Liver (tissue), 9 donors: ENCODE measurements around the gene GPN1. TPM values are rescaled to one million over a fixed set of nuclear protein-coding genes. Genes with fewer than 3 reads are reported as not detected.

ENCODE experiments used
- DNase-seq: peaks from one replicate; pipeline ENCODE4 v3.0.0-alpha.2; 2017; ENCODE audit warnings: low spot score
- H3K27ac ChIP-seq, 2 donors: one replicate each; pipeline ENCODE4 v1.7.0; 2013; ENCODE audit warnings: inconsistent platforms in 2 of 2, low read length in 2 of 2, control low read depth in 1 of 2, low read depth in 1 of 2, mild to moderate bottlenecking in 1 of 2
- H3K27me3 ChIP-seq, 4 donors: one replicate each; pipeline versions ENCODE4 v1.6.1 to v1.7.0; 2013; ENCODE audit warnings: low read length in 3 of 4, inconsistent platforms in 1 of 4, mild to moderate bottlenecking in 1 of 4, moderate library complexity in 1 of 4; ENCODE audit not compliant: control insufficient read depth in 4 of 4, insufficient read depth in 4 of 4
- H3K36me3 ChIP-seq, 4 donors: one replicate each; pipeline versions ENCODE4 v1.6.1 to v1.7.0; 2013; ENCODE audit warnings: low read length in 3 of 4, mild to moderate bottlenecking in 3 of 4, low read depth in 1 of 4, moderate library complexity in 1 of 4; ENCODE audit not compliant: control insufficient read depth in 4 of 4, insufficient read depth in 3 of 4
- H3K4me1 ChIP-seq, 4 donors: one replicate each; pipeline versions ENCODE4 v1.6.1 to v1.7.0; 2013; ENCODE audit warnings: low read length in 3 of 4, mild to moderate bottlenecking in 3 of 4, moderate library complexity in 1 of 4; ENCODE audit not compliant: control insufficient read depth in 4 of 4, insufficient read depth in 4 of 4
- H3K4me3 ChIP-seq, 3 donors: one replicate each; pipeline versions ENCODE4 v1.6.1 to v1.7.0; 2013; ENCODE audit warnings: low read length in 3 of 3, control low read depth in 1 of 3, low read depth in 1 of 3, mild to moderate bottlenecking in 1 of 3
- H3K9ac ChIP-seq, 2 donors: one replicate each; pipeline ENCODE4 v1.7.0; 2013; ENCODE audit warnings: low read length in 2 of 2, mild to moderate bottlenecking in 2 of 2, moderate library complexity in 2 of 2, control low read depth in 1 of 2, low read depth in 1 of 2
- H3K9me3 ChIP-seq, 4 donors: one replicate each; pipeline versions ENCODE4 v1.6.1 to v1.7.0; 2013; ENCODE audit warnings: low read length in 3 of 4; ENCODE audit not compliant: control insufficient read depth in 4 of 4
- ATF3 ChIP-seq: IDR thresholded peaks from 2 replicates; pipeline ENCODE4 v1.6.1; 2016; ENCODE audit warnings: antibody characterized with exemption
- CTCF ChIP-seq: fragments of 150-350 bp; IDR thresholded peaks from 2 replicates; pipeline ENCODE4 v1.5.1; 2017; ENCODE audit warnings: improper control_type of control experiment, low read depth, low read length; ENCODE audit not compliant: missing input control
- EGR1 ChIP-seq, 2 donors: IDR thresholded peaks; 2 replicates each; pipeline ENCODE4 v1.6.1; 2016 to 2018; ENCODE audit warnings: antibody characterized with exemption in 2 of 2, low read depth in 2 of 2
- FOXA1 ChIP-seq: IDR thresholded peaks from 2 replicates; pipeline ENCODE4 v1.6.1; 2016; ENCODE audit warnings: antibody characterized with exemption
- FOXA2 ChIP-seq: IDR thresholded peaks from 2 replicates; pipeline ENCODE4 v1.6.1; 2016; ENCODE audit warnings: antibody characterized with exemption
- GABPA ChIP-seq, 2 donors: IDR thresholded peaks in 1 of 2; conservative IDR thresholded peaks in 1 of 2; 2 replicates each; pipeline ENCODE4 v1.6.1; 2016; ENCODE audit warnings: antibody characterized with exemption in 2 of 2, mild to moderate bottlenecking in 1 of 2, moderate library complexity in 1 of 2
- HNF4A ChIP-seq, 2 donors: conservative IDR thresholded peaks; 2 replicates each; pipeline ENCODE4 v1.6.1; 2016; ENCODE audit warnings: antibody characterized with exemption in 2 of 2, mild to moderate bottlenecking in 2 of 2
- HNF4G ChIP-seq: IDR thresholded peaks from 2 replicates; pipeline ENCODE4 v1.6.1; 2016; ENCODE audit warnings: antibody characterized with exemption
- JUND ChIP-seq, 2 donors: IDR thresholded peaks; 2 replicates each; pipeline ENCODE4 v1.6.1; 2016; ENCODE audit warnings: antibody characterized with exemption in 2 of 2
- MAX ChIP-seq: IDR thresholded peaks from 2 replicates; pipeline ENCODE4 v1.6.1; 2016; ENCODE audit warnings: antibody characterized with exemption
- NR2F2 ChIP-seq: IDR thresholded peaks from 2 replicates; pipeline ENCODE4 v1.6.1; 2016; ENCODE audit warnings: antibody characterized with exemption
- RAD21 ChIP-seq, 2 donors: IDR thresholded peaks; 2 replicates each; pipeline ENCODE4 v1.6.1; 2016; ENCODE audit warnings: antibody characterized with exemption in 2 of 2, mild to moderate bottlenecking in 2 of 2
- RXRA ChIP-seq, 2 donors: IDR thresholded peaks; 2 replicates each; pipeline ENCODE4 v1.6.1; 2017 to 2018; ENCODE audit warnings: antibody characterized with exemption in 2 of 2, mild to moderate bottlenecking in 1 of 2
- SP1 ChIP-seq: IDR thresholded peaks from 2 replicates; pipeline ENCODE4 v1.6.1; 2018; ENCODE audit warnings: antibody characterized with exemption, mild to moderate bottlenecking
- TAF1 ChIP-seq: conservative IDR thresholded peaks from 2 replicates; pipeline ENCODE4 v1.6.1; 2016; ENCODE audit warnings: antibody characterized with exemption, mild to moderate bottlenecking
- YY1 ChIP-seq: IDR thresholded peaks from 2 replicates; pipeline ENCODE4 v1.6.1; 2016; ENCODE audit warnings: antibody characterized with exemption, mild to moderate bottlenecking
- WGBS: extraction: QIAGEN DNeasy Blood & Tissue Kit; methylation state at CpG from one replicate; pipeline ENCODE4 v1.1.7; 2013; 5-methylcytosine and 5-hydroxymethylcytosine counted together
- polyA plus RNA-seq, 2 donors: library from polyadenylated mRNA; stranded (reverse) in 1 of 2; unstranded in 1 of 2; fragments of 200-250 nt in 1 of 2; fragments of >200 nt in 1 of 2; fragmentation: Nextera tagmentation in 1 of 2; extraction: Ambion mirVana in 1 of 2; gene quantifications; one replicate each; pipeline versions ENCODE4 v1.2.1 to v1.2.3, GENCODE V29; 2013 to 2015
- total RNA-seq, 2 donors: library from RNA; depleted of rRNA; stranded (reverse); fragments of >200 nt; gene quantifications; one replicate each; pipeline ENCODE4 v1.2.3, GENCODE V29; 2014
- TF ChIP-seq, protein P1 (sequence below): IDR thresholded peaks from 2 replicates; pipeline ENCODE4 v1.6.1; 2016; ENCODE audit warnings: antibody characterized with exemption
- TF ChIP-seq, protein P2 (sequence below): IDR thresholded peaks from 2 replicates; pipeline ENCODE4 v1.6.1; 2016; ENCODE audit warnings: antibody characterized with exemption, mild to moderate bottlenecking
- donor health status: healthy.
- donor health status: healthy.
- donor health status: healthy.
- donor health status: healthy.
- donor health status: healthy.

The GPN1 gene
- total and polyA plus RNA-seq, 4 donors = 10.7 to 17.2 (median 12.4) TPM

GRCh38 chr2:27582129-27582694, 46.6 kb upstream of the GPN1 start:
- Histone ChIP-seq H3K27ac (peak overlapping the region; percentile 14 to 35), H3K36me3 (no peaks in the 10 kb centered on the region), H3K9ac (peak overlapping the region in 1 of 2 donors; percentile 25), H3K4me3 (peak overlapping the region; percentile 66 to 92 (median 67)), H3K4me1 (peaks cover 5 to 20% (median 9%) of the 10 kb centered on the region in 4 donors), H3K9me3 (peaks cover 6 to 27% (median 21%) of the 10 kb centered on the region in 4 donors), H3K27me3 (no peaks in the 10 kb centered on the region)
- WGBS = 92% methylated on average over 16 of the region's 16 CpGs
- DNase-seq = no peak
- TF ChIP-seq ATF3 = no peak
- no peak for TF ChIP-seq HNF4G
- TF ChIP-seq RXRA (IDR thresholded peaks at IDR 0.05) = no peak
- no peak for TF ChIP-seq SP1
- no peak for TF ChIP-seq HNF4A (conservative IDR thresholded peaks at IDR 0.05)

DNA sequence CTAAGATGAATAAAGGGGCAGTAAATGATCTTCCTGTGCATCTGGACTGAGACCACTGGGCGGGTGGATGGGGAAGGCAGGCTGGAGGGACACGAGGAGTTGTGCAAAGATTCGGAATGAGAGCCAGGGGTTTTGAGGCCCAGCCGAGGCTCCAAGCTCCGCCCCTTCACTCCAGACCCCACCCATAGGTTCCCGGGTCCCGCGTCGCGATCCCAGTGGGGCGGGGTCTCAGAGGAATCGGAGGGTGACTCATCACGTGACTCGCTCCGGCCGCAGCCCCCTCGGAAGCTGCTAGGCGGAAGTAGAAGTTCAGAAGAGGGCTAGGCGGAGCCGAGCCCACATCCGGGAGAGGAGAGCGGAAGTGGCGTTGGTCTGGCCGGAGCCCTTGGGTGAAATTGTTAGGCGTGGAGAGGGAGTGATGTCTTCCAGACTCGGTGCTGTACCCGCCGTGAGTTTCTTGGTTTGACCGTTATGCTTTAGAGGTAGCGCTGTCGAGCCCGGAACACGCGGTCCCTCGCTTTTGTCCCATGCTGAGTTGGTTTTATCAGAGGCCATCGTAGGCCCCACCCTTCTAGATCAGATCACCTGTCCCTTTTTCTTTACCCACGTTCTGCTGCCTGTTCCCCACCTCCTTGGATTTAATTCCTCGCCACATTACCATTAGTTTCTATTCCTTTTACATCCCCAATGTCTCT, 46.0 kb upstream of the GPN1 start, which contains the start of gene ZNF512:
Gene ZNF512 (plus strand): TSS at position 348 of the 695 bp plus-strand sequence. CDS start 71 bp downstream, at position 419.
- TF ChIP-seq HNF4G (no peak), CTCF (no peak), SP1 (peak; percentile 42), NR2F2 (peak; percentile 72), JUND (IDR thresholded peaks at IDR 0.05) (no peak), RAD21 (IDR thresholded peaks at IDR 0.05) (peak in 1 of 2 donors; percentile 22), HNF4A (conservative IDR thresholded peaks at IDR 0.05) (no peak), TAF1 (peak; percentile 96), GABPA (IDR thresholded peaks at IDR 0.05 in 1 of 2, conservative IDR thresholded peaks at IDR 0.05 in 1 of 2) (peak; percentile 94 to 96), EGR1 (IDR thresholded peaks at IDR 0.05; ENCODE audit: low read depth in 2 of 2) (peak; percentile 41 to 65), YY1 (peak; percentile 47), ATF3 (no peak), FOXA2 (no peak), RXRA (IDR thresholded peaks at IDR 0.05) (peak; percentile 23 to 36), FOXA1 (no peak), MAX (peak; percentile 46)
- TF ChIP-seq, protein P1, sequence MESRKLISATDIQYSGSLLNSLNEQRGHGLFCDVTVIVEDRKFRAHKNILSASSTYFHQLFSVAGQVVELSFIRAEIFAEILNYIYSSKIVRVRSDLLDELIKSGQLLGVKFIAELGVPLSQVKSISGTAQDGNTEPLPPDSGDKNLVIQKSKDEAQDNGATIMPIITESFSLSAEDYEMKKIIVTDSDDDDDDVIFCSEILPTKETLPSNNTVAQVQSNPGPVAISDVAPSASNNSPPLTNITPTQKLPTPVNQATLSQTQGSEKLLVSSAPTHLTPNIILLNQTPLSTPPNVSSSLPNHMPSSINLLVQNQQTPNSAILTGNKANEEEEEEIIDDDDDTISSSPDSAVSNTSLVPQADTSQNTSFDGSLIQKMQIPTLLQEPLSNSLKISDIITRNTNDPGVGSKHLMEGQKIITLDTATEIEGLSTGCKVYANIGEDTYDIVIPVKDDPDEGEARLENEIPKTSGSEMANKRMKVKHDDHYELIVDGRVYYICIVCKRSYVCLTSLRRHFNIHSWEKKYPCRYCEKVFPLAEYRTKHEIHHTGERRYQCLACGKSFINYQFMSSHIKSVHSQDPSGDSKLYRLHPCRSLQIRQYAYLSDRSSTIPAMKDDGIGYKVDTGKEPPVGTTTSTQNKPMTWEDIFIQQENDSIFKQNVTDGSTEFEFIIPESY = peak; percentile 54
- TF ChIP-seq, protein P2, sequence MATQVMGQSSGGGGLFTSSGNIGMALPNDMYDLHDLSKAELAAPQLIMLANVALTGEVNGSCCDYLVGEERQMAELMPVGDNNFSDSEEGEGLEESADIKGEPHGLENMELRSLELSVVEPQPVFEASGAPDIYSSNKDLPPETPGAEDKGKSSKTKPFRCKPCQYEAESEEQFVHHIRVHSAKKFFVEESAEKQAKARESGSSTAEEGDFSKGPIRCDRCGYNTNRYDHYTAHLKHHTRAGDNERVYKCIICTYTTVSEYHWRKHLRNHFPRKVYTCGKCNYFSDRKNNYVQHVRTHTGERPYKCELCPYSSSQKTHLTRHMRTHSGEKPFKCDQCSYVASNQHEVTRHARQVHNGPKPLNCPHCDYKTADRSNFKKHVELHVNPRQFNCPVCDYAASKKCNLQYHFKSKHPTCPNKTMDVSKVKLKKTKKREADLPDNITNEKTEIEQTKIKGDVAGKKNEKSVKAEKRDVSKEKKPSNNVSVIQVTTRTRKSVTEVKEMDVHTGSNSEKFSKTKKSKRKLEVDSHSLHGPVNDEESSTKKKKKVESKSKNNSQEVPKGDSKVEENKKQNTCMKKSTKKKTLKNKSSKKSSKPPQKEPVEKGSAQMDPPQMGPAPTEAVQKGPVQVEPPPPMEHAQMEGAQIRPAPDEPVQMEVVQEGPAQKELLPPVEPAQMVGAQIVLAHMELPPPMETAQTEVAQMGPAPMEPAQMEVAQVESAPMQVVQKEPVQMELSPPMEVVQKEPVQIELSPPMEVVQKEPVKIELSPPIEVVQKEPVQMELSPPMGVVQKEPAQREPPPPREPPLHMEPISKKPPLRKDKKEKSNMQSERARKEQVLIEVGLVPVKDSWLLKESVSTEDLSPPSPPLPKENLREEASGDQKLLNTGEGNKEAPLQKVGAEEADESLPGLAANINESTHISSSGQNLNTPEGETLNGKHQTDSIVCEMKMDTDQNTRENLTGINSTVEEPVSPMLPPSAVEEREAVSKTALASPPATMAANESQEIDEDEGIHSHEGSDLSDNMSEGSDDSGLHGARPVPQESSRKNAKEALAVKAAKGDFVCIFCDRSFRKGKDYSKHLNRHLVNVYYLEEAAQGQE = peak; percentile 35
- peak; percentile 83 for DNase-seq
- Histone ChIP-seq H3K27me3 (no peaks in the 10 kb centered on the region), H3K4me3 (peak within 1 kb of the TSS; percentile 66 to 92 (median 67)), H3K9ac (peak within 1 kb of the TSS; percentile 52 to 66), H3K27ac (peak within 1 kb of the TSS; percentile 14 to 35), H3K36me3 (no peaks in the 10 kb centered on the region), H3K9me3 (peaks cover 6 to 21% (median 16%) of the 10 kb centered on the region in 4 donors), H3K4me1 (peaks cover 5 to 20% (median 9%) of the 10 kb centered on the region in 4 donors)
- 2% methylated on average over 38 of the region's 38 CpGs for WGBS
